HCT116 (cell line): ENCODE results near the gene FBXO21. TPM values are rescaled to one million over a fixed set of nuclear protein-coding genes. Genes with fewer than 3 reads are reported as not detected.

Source experiments
- ATAC-seq: fragments of 200-7000 bp; cut with Tn5 transposase; 2 replicates; pipeline ENCODE4 v1.9.1; 2020; ENCODE audit warnings: mild to moderate bottlenecking, moderate library complexity
- BruUV-seq: library from RNA; stranded (reverse); fragments of 400-500 nt; replicated peaks from 2 replicates; lab custom pipeline; 2021; lab: Mats Ljungman, UMichigan
- CTCF ChIA-PET: fragments of 300-600 bp; sonication (Branson Sonifier 250); formaldehyde crosslinking; loops from one replicate; lab custom pipeline; 2021; ENCODE audit warnings: antibody characterized with exemption; lab: Charles Lee
- POLR2A ChIA-PET: fragments of 300-600, 350-600 bp; sonication (Branson Sonifier 250); formaldehyde crosslinking; loops from one replicate; lab custom pipeline; 2021; ENCODE audit warnings: antibody characterized with exemption; lab: Charles Lee
- RAD21 ChIA-PET, 2 experiments: fragments of 300-600 bp; sonication (Branson Sonifier 250); formaldehyde crosslinking; loops; one replicate each; lab custom pipeline; 2023; ENCODE audit warnings: low total read pairs in 2 of 2; ENCODE audit not compliant: uncharacterized antibody in 2 of 2, unreplicated experiment in 2 of 2, low non-redundant PET in 1 of 2; lab: Charles Lee
- DNase-seq: peaks from one replicate; pipeline ENCODE4 v3.0.0-alpha.2; 2010; ENCODE audit warnings: low read depth, low spot score
- H2AFZ ChIP-seq: fragments of 200-600 bp; shearing (Covaris generic), sonication (generic); 2 replicates; pipeline ENCODE4 v1.6.1; 2017; ENCODE audit warnings: low read depth, mixed run types, mixed read lengths, antibody characterized with exemption, low read length; ENCODE audit not compliant: poor library complexity, severe bottlenecking
- H3K27ac ChIP-seq: 2 replicates; pipeline ENCODE4 v1.5.1; 2012; ENCODE audit warnings: low read depth, low read length
- H3K27me3 ChIP-seq: fragments of 200-600 bp; sonication (generic); 2 replicates; pipeline ENCODE4 v1.6.1; 2016; ENCODE audit warnings: mixed run types, low read length, mixed read lengths; ENCODE audit not compliant: insufficient read depth
- H3K36me3 ChIP-seq, 2 experiments: fragments of 200-500 bp in 1 of 2; fragments of 200-600 bp in 1 of 2; sonication (Bioruptor generic) in 1 of 2; sonication (generic) in 1 of 2; 2 replicates each; pipeline versions ENCODE4 v1.5.1 to v1.6.1; 2014 to 2016; ENCODE audit warnings: low read length in 2 of 2, inconsistent platforms in 1 of 2, mixed read lengths in 1 of 2, mixed run types in 1 of 2; ENCODE audit not compliant: insufficient read depth in 2 of 2, control insufficient read depth in 1 of 2
- H3K4me1 ChIP-seq, 2 experiments: fragments of 200-600 bp in 1 of 2; sonication (generic) in 1 of 2; 2 replicates each; pipeline versions ENCODE4 v1.5.1 to v1.6.1; 2012 to 2017; ENCODE audit warnings: low read length in 2 of 2, inconsistent platforms in 1 of 2, mild to moderate bottlenecking in 1 of 2, mixed read lengths in 1 of 2, mixed run types in 1 of 2, moderate library complexity in 1 of 2; ENCODE audit not compliant: insufficient read depth in 2 of 2, control insufficient read depth in 1 of 2
- H3K4me2 ChIP-seq: fragments of 200-600 bp; sonication (generic); 2 replicates; pipeline ENCODE4 v1.6.1; 2017; ENCODE audit warnings: mixed run types, low read length, mixed read lengths
- H3K4me3 ChIP-seq, 2 experiments: fragments of 200-600 bp in 1 of 2; sonication (generic) in 1 of 2; replicated peaks in 1 of 2; 2 replicates each; pipeline ENCODE4 v1.5.1; 2011 to 2016; ENCODE audit warnings: low read length in 2 of 2, control low read depth in 1 of 2, low read depth in 1 of 2, mild to moderate bottlenecking in 1 of 2, mixed read lengths in 1 of 2, mixed run types in 1 of 2
- H3K79me2 ChIP-seq: fragments of 200-600 bp; sonication (generic); 2 replicates; pipeline ENCODE4 v1.6.1; 2017; ENCODE audit warnings: mild to moderate bottlenecking, mixed run types, low read length, moderate library complexity, mixed read lengths; ENCODE audit not compliant: insufficient read depth
- H3K9ac ChIP-seq: fragments of 200-600 bp; sonication (generic); 2 replicates; pipeline ENCODE4 v1.6.1; 2016; ENCODE audit warnings: low read length, mixed read lengths
- H3K9me2 ChIP-seq: fragments of 200-600 bp; sonication (generic), shearing (Covaris generic); 2 replicates; pipeline ENCODE4 v1.6.1; 2017; ENCODE audit warnings: mixed run types, mild to moderate bottlenecking, moderate library complexity; ENCODE audit not compliant: insufficient read depth
- H3K9me3 ChIP-seq, 2 experiments: fragments of 200-500 bp in 1 of 2; fragments of 200-600 bp in 1 of 2; sonication (Bioruptor generic) in 1 of 2; sonication (generic) in 1 of 2; 2 replicates each; pipeline ENCODE4 v1.6.1; 2014 to 2017; ENCODE audit warnings: low read length in 2 of 2, mixed read lengths in 2 of 2, inconsistent platforms in 1 of 2, low read depth in 1 of 2, mild to moderate bottlenecking in 1 of 2, mixed run types in 1 of 2, moderate library complexity in 1 of 2; ENCODE audit not compliant: control insufficient read depth in 1 of 2, insufficient read depth in 1 of 2
- H4K20me1 ChIP-seq: fragments of 200-600 bp; sonication (generic), shearing (Covaris generic); 2 replicates; pipeline ENCODE4 v1.6.1; 2017; ENCODE audit warnings: mixed run types, mild to moderate bottlenecking, moderate library complexity; ENCODE audit not compliant: insufficient read depth
- CBX3 ChIP-seq: IDR thresholded peaks from 2 replicates; pipeline ENCODE4 v1.6.1; 2012; ENCODE audit warnings: low read depth
- EGR1 ChIP-seq: IDR thresholded peaks from 2 replicates; pipeline ENCODE4 v1.6.1; 2012; ENCODE audit warnings: low read depth
- ELF1 ChIP-seq: IDR thresholded peaks from 2 replicates; pipeline ENCODE4 v1.6.1; 2012; ENCODE audit warnings: low read depth, borderline replicate concordance
- EZH2 ChIP-seq: fragments of 200-600 bp; sonication (generic); IDR thresholded peaks from 2 replicates; pipeline ENCODE4 v1.6.1; 2017; ENCODE audit warnings: antibody characterized with exemption, mixed run types
- EZH2phosphoT487 ChIP-seq: fragments of 200-600 bp; IDR thresholded peaks from 2 replicates; pipeline ENCODE4 v1.6.1; 2018; ENCODE audit warnings: antibody characterized with exemption, borderline replicate concordance
- RAD21 ChIP-seq: IDR thresholded peaks from 2 replicates; pipeline ENCODE4 v1.6.1; 2012; ENCODE audit warnings: low read depth, mild to moderate bottlenecking
- SIN3A ChIP-seq: IDR thresholded peaks from 2 replicates; pipeline ENCODE4 v1.6.1; 2012; ENCODE audit warnings: low read depth
- SP1 ChIP-seq: IDR thresholded peaks from 2 replicates; pipeline ENCODE4 v1.6.1; 2012; ENCODE audit warnings: low read depth
- SRF ChIP-seq: IDR thresholded peaks from 2 replicates; pipeline ENCODE4 v1.6.1; 2012; ENCODE audit warnings: low read depth
- TCF7L2 ChIP-seq: IDR thresholded peaks from 2 replicates; pipeline ENCODE4 v1.7.0; 2011; ENCODE audit warnings: borderline replicate concordance, inconsistent platforms; ENCODE audit not compliant: insufficient read depth, insufficient read length; ENCODE audit errors: extremely low read depth
- YY1 ChIP-seq: IDR thresholded peaks from 2 replicates; pipeline ENCODE4 v1.6.1; 2011; ENCODE audit warnings: low read length, low read depth, moderate library complexity, mild to moderate bottlenecking; ENCODE audit not compliant: insufficient replicate concordance; ENCODE audit errors: extremely low read depth
- ZFX ChIP-seq: fragments of 450-650 bp; IDR thresholded peaks from 2 replicates; pipeline ENCODE4 v1.6.1; 2017
- ZNF274 ChIP-seq: fragments of 200-500 bp; sonication (Bioruptor generic); IDR thresholded peaks from 2 replicates; pipeline ENCODE4 v1.6.1; 2014; ENCODE audit warnings: mild to moderate bottlenecking, low read depth, low read length, inconsistent platforms
- intact Hi-C: fragments of 100-400 bp; cut with micrococcal nuclease; formaldehyde crosslinking; loops from 2 replicates; pipeline ENCODE4 v1.10.0; 2022
- total RNA-seq: library from RNA; stranded (reverse); gene quantifications from one replicate; pipeline ENCODE4 v1.2.1, GENCODE V29; 2021; ENCODE audit not compliant: unreplicated experiment
- TF ChIP-seq, protein P1 (sequence below): IDR thresholded peaks from 2 replicates; pipeline ENCODE4 v1.6.1; 2012
- TF ChIP-seq, protein P2 (sequence below), 3 experiments: fragments of 200-600 bp in 1 of 3; sonication (generic) in 1 of 3; IDR thresholded peaks in 2 of 3; conservative IDR thresholded peaks in 1 of 3; 2 replicates each; pipeline ENCODE4 v1.5.1; 2012 to 2017; ENCODE audit warnings: low read depth in 2 of 3, low read length in 2 of 3, antibody characterized with exemption in 1 of 3, borderline replicate concordance in 1 of 3, control low read depth in 1 of 3, mild to moderate bottlenecking in 1 of 3, mixed read lengths in 1 of 3, mixed run types in 1 of 3, moderate library complexity in 1 of 3; ENCODE audit not compliant: insufficient read depth in 1 of 3
- TF ChIP-seq, protein P3 (sequence below): IDR thresholded peaks from 2 replicates; pipeline ENCODE4 v1.6.1; 2012; ENCODE audit warnings: low read depth

The FBXO21 gene
- total RNA-seq, 1 experiment from 2014 or later = 45.5 TPM

DNA sequence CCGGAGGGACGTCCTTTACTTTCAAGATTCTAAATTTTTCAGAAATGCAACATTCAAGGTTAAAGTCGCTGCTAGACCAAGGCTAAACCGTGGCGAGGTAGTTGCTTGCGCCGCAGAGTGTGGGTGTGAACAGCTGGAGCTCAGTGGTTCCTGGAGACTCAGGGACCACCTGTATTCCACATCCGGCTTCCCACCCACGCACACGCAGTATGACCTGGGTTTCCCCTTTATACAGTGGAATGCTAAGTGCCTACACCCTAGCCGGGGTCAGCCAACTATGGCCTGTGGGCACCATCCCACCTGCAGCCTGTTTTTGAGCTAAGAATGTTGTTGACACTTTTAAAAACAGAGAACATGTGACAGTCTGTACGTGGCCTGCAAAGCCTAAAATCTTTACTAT is 48.2 kb downstream of the FBXO21 start:
- RAD21 ChIA-PET = no interaction called here
- H3K27ac ChIP-seq = no peak overlapping the region
- no peak for DNase-seq
- H3K4me2 ChIP-seq = no peak overlapping the region
- H3K4me1 ChIP-seq = no peaks in the 10 kb centered on the region
- TF ChIP-seq EGR1 = no peak
- no peak for TF ChIP-seq ELF1
- TF ChIP-seq SRF = no peak
- no peak for TF ChIP-seq RAD21
- TF ChIP-seq ZFX = no peak
- TF ChIP-seq CBX3 = no peak
- TF ChIP-seq SP1 = no peak
- no peak for TF ChIP-seq SIN3A
- TF ChIP-seq TCF7L2 = no peak
- TF ChIP-seq, protein P1, sequence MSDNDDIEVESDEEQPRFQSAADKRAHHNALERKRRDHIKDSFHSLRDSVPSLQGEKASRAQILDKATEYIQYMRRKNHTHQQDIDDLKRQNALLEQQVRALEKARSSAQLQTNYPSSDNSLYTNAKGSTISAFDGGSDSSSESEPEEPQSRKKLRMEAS = no peak
- TF ChIP-seq ZNF274 = no peak
- TF ChIP-seq, protein P2, sequence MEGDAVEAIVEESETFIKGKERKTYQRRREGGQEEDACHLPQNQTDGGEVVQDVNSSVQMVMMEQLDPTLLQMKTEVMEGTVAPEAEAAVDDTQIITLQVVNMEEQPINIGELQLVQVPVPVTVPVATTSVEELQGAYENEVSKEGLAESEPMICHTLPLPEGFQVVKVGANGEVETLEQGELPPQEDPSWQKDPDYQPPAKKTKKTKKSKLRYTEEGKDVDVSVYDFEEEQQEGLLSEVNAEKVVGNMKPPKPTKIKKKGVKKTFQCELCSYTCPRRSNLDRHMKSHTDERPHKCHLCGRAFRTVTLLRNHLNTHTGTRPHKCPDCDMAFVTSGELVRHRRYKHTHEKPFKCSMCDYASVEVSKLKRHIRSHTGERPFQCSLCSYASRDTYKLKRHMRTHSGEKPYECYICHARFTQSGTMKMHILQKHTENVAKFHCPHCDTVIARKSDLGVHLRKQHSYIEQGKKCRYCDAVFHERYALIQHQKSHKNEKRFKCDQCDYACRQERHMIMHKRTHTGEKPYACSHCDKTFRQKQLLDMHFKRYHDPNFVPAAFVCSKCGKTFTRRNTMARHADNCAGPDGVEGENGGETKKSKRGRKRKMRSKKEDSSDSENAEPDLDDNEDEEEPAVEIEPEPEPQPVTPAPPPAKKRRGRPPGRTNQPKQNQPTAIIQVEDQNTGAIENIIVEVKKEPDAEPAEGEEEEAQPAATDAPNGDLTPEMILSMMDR (IDR thresholded peaks at IDR 0.05 in 2 of 3, conservative IDR thresholded peaks at IDR 0.05 in 1 of 3; ENCODE audit: borderline replicate concordance in 1 of 3, insufficient read depth in 1 of 3, low read depth in 2 of 3, low read length in 2 of 3) = no peak
- TF ChIP-seq, protein P3, sequence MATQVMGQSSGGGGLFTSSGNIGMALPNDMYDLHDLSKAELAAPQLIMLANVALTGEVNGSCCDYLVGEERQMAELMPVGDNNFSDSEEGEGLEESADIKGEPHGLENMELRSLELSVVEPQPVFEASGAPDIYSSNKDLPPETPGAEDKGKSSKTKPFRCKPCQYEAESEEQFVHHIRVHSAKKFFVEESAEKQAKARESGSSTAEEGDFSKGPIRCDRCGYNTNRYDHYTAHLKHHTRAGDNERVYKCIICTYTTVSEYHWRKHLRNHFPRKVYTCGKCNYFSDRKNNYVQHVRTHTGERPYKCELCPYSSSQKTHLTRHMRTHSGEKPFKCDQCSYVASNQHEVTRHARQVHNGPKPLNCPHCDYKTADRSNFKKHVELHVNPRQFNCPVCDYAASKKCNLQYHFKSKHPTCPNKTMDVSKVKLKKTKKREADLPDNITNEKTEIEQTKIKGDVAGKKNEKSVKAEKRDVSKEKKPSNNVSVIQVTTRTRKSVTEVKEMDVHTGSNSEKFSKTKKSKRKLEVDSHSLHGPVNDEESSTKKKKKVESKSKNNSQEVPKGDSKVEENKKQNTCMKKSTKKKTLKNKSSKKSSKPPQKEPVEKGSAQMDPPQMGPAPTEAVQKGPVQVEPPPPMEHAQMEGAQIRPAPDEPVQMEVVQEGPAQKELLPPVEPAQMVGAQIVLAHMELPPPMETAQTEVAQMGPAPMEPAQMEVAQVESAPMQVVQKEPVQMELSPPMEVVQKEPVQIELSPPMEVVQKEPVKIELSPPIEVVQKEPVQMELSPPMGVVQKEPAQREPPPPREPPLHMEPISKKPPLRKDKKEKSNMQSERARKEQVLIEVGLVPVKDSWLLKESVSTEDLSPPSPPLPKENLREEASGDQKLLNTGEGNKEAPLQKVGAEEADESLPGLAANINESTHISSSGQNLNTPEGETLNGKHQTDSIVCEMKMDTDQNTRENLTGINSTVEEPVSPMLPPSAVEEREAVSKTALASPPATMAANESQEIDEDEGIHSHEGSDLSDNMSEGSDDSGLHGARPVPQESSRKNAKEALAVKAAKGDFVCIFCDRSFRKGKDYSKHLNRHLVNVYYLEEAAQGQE = no peak
- no peak for TF ChIP-seq YY1
- no peak for TF ChIP-seq EZH2
- TF ChIP-seq EZH2phosphoT487 = no peak
- TF ChIP-seq, all 23 proteins: peak for 0
- H3K9ac ChIP-seq = no peak overlapping the region
- H3K79me2 ChIP-seq = no peaks in the 10 kb centered on the region
- intact Hi-C loops = no loop called here
- H3K9me3 ChIP-seq = no peaks in the 10 kb centered on the region
- peaks cover 8% of the 10 kb centered on the region in 2 experiments; a peak in 3 of 4 replicates for H3K36me3 ChIP-seq
- ChIA-PET CTCF (no interaction called here), POLR2A (no interaction called here)
- H4K20me1 ChIP-seq = no peaks in the 10 kb centered on the region
- H3K4me3 ChIP-seq = no peak overlapping the region
- BruUV-seq = no TSS peak
- ATAC-seq = no peak
- H3K27me3 ChIP-seq = no peaks in the 10 kb centered on the region
- H2AFZ ChIP-seq = no peak overlapping the region
- no peaks in the 10 kb centered on the region for H3K9me2 ChIP-seq
